C4-2B (cell line): Measurements from ENCODE around the gene ARL6IP4.

ENCODE experiments used
- H3K27ac ChIP-seq: fragments of 450-650 bp; 2 replicates; pipeline ENCODE4 v1.5.1; 2017
- CTCF ChIP-seq: fragments of 450-650 bp; conservative IDR thresholded peaks from 2 replicates; pipeline ENCODE4 v1.5.1; 2017; ENCODE audit warnings: mild to moderate bottlenecking
- ZFX ChIP-seq: fragments of 450-650 bp; IDR thresholded peaks from 2 replicates; pipeline ENCODE4 v1.6.1; 2017

ARL6IP4 gene

GRCh38 chr12:122965851-122966742, 14.4 kb upstream of the ARL6IP4 start, which contains the start of gene ABCB9:
Gene ABCB9 (minus strand): TSS chr12:122966463. CDS start chr12:122960235, 6,228 bp downstream.
- peak within 1 kb of the TSS; percentile 76 for H3K27ac ChIP-seq
- TF ChIP-seq ZFX: no peak
- TF ChIP-seq CTCF: no peak

GRCh38 chr12:122966743-122967550, 13.5 kb upstream of the ARL6IP4 start:
- TF ChIP-seq CTCF: no peak
- TF ChIP-seq ZFX: no peak

GRCh38 chr12:122968104-122968503, 12.4 kb upstream of the ARL6IP4 start:
- H3K27ac ChIP-seq: no peak overlapping the region
- TF ChIP-seq CTCF: no peak
- TF ChIP-seq ZFX: no peak

More at GRCh38 chr12:122966743-122967550, 13.5 kb upstream of the ARL6IP4 start:
- H3K27ac ChIP-seq: no peak overlapping the region; the same call in 1 of the 2 replicates

- no peak overlapping the region for H3K27ac ChIP-seq
- no peak for TF ChIP-seq CTCF
- TF ChIP-seq ZFX: no peak
Measured at GRCh38 chr12:122969676-122970075, 10.8 kb upstream of the ARL6IP4 start.

GRCh38 chr12:122974274-122974891, 6.1 kb upstream of the ARL6IP4 start:
- peak overlapping the region; percentile 92 for H3K27ac ChIP-seq
- TF ChIP-seq ZFX: no peak
- TF ChIP-seq CTCF: no peak

- TF ChIP-seq CTCF: no peak
- TF ChIP-seq ZFX: no peak
- H3K27ac ChIP-seq: peak within 1 kb of the TSS; percentile 92
Measured at GRCh38 chr12:122974892-122975789, 5.3 kb upstream of the ARL6IP4 start, which contains the start of gene OGFOD2. Gene OGFOD2 (plus strand): TSS chr12:122975244. CDS start chr12:122975252, 8 bp downstream.
